Right lobe of liver (tissue), 6 donors: ENCODE measurements around the gene ZBTB48. TPM values are rescaled to one million over a fixed set of nuclear protein-coding genes. Genes with fewer than 3 reads are reported as not detected.

Experiments
- ATAC-seq, 4 donors: fragments of 200-7000 bp; cut with Tn5 transposase; one replicate each; pipeline ENCODE4 v1.9.1; 2020; ENCODE audit warnings: mild to moderate bottlenecking in 4 of 4, moderate library complexity in 4 of 4
- DNase-seq, 3 donors: peaks; one replicate each; pipeline ENCODE4 v3.0.0-alpha.2; 2020
- H3K27ac ChIP-seq, 3 donors: fragments of 200-600 bp; one replicate each; pipeline ENCODE4 v1.8.0; 2022
- H3K27me3 ChIP-seq, 2 donors: fragments of 200-600 bp; one replicate each; pipeline ENCODE4 v1.8.0; 2022
- H3K36me3 ChIP-seq, 4 donors: fragments of 200-600 bp; sonication (generic) in 1 of 4; one replicate each; pipeline versions ENCODE4 v1.5.1 to v1.8.0; 2017 to 2022; ENCODE audit warnings: control low read depth in 1 of 4
- H3K4me1 ChIP-seq, 4 donors: fragments of 200-600 bp; sonication (generic) in 1 of 4; one replicate each; pipeline versions ENCODE4 v1.5.1 to v1.8.0; 2017 to 2022; ENCODE audit warnings: control low read depth in 1 of 4
- H3K4me3 ChIP-seq, 3 donors: fragments of 200-600 bp; one replicate each; pipeline ENCODE4 v1.8.0; 2022
- H3K9me3 ChIP-seq, 4 donors: fragments of 200-600 bp; sonication (generic) in 1 of 4; one replicate each; pipeline versions ENCODE4 v1.5.1 to v1.8.0; 2017 to 2022; ENCODE audit warnings: control low read depth in 1 of 4
- CTCF ChIP-seq, 4 donors: fragments of 200-600 bp in 3 of 4; fragments of 450-650 bp in 1 of 4; IDR thresholded peaks; one replicate each; pipeline versions ENCODE4 v1.5.1 to v1.8.0; 2016 to 2022; ENCODE audit warnings: antibody characterized with exemption in 4 of 4, mild to moderate bottlenecking in 2 of 4
- POLR2A ChIP-seq: fragments of 450-650 bp; IDR thresholded peaks from one replicate; pipeline ENCODE4 v1.6.1; 2017; ENCODE audit warnings: antibody characterized with exemption, mild to moderate bottlenecking
- WGBS: methylation state at CpG from one replicate; pipeline ENCODE4 v1.1.6; 2018; ENCODE audit warnings: low coverage, low lambda C conversion rate; ENCODE audit not compliant: insufficient coverage; ENCODE audit errors: missing lambda C conversion rate; 5-methylcytosine and 5-hydroxymethylcytosine counted together
- intact Hi-C, 2 donors: fragments of 100-400 bp; cut with DNase I; formaldehyde crosslinking; loops; one replicate each; pipeline versions ENCODE4 v1.11.2 to v1.14.1; 2022
- total RNA-seq, 6 experiments: library from RNA; depleted of rRNA in 2 of 6; stranded (reverse); fragments of >200 nt in 2 of 6; fragmentation: NEBNext Ultra II Directional in 3 of 6; extraction: Animal tissue kit (Norgen Biotek cat#: 25700) in 3 of 6; gene quantifications; one replicate each; pipeline versions ENCODE4 v1.1.0 to v1.2.4, GENCODE V29; 2016 to 2023
- donor health status: DM: no; HTN: yes; CAD: no.
- donor health status: DM: no; HTN: no; CAD: no.
- donor health status: DM: no; HTN: no; CAD: no.
- donor health status: DM: no; HTN: yes; CAD: no.
- donor health status: DM: no; HTN: yes; CAD: no.

Gene ZBTB48
- total RNA-seq, 6 experiments from 2014 or later, result 5.9 to 43.1 (median 19.5) TPM

DNA sequence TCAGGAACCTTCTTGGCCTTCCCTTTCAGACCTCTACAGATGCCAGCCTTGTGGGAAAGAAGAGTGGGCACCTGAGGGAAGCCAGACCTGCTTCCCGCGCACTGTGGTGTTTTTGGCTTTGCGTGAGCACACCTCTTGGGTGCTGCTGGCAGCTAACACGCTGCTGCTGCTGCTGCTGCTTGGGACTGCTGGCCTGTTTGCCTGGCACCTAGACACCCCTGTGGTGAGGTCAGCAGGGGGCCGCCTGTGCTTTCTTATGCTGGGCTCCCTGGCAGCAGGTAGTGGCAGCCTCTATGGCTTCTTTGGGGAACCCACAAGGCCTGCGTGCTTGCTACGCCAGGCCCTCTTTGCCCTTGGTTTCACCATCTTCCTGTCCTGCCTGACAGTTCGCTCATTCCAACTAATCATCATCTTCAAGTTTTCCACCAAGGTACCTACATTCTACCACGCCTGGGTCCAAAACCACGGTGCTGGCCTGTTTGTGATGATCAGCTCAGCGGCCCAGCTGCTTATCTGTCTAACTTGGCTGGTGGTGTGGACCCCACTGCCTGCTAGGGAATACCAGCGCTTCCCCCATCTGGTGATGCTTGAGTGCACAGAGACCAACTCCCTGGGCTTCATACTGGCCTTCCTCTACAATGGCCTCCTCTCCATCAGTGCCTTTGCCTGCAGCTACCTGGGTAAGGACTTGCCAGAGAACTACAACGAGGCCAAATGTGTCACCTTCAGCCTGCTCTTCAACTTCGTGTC lies 995 bp upstream of the ZBTB48 start:
- DNase-seq, result no peak
- H3K4me3 ChIP-seq, result peak overlapping the region in 2 of 3 donors; percentile 74 to 95

DNA sequence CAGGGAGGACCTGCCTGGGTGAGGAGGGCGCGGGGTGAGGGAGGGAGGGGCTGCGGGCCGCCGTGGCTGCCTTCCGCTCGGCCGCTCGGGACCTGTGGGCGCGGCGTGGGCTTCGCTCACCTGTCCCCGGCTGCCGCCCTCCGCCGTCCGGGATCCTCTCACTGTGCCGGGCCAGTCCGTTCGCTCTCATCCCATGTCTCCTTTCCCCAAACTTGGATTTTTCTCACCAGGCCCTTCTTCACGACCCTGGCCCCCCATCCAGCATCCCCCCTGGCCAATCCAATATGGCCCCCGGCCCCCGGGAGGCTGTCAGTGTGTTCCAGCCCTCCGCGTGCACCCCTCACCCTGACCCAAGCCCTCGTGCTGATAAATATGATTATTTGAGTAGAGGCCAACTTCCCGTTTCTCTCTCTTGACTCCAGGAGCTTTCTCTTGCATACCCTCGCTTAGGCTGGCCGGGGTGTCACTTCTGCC lies 362 bp downstream of the ZBTB48 start:
- intact Hi-C loops, result no loop called here
- DNase-seq, result no peak
- peaks cover 0 to 45% (median 24%) of the 10 kb centered on the region in 4 donors for H3K4me1 ChIP-seq
- no peaks in the 10 kb centered on the region for H3K27me3 ChIP-seq
- TF ChIP-seq CTCF (IDR thresholded peaks at IDR 0.05) (no peak), POLR2A (no peak)
- peak overlapping the region; percentile 87 to 93 (median 92) for H3K27ac ChIP-seq
- peak in 1 of 4 donors; percentile 1 for ATAC-seq
- peak overlapping the region; percentile 74 to 95 (median 91) for H3K4me3 ChIP-seq
- no peaks in the 10 kb centered on the region for H3K36me3 ChIP-seq
- no peaks in the 10 kb centered on the region for H3K9me3 ChIP-seq
- WGBS, result 0% methylated on average over 16 of the region's 30 CpGs

More for the DNA sequence above, 995 bp upstream of the ZBTB48 start:
- TF ChIP-seq CTCF (IDR thresholded peaks at IDR 0.05) (no peak), POLR2A (no peak)
- peak overlapping the region; percentile 87 to 93 (median 92) for H3K27ac ChIP-seq
- H3K27me3 ChIP-seq, result no peaks in the 10 kb centered on the region
- H3K4me1 ChIP-seq, result peaks cover 0 to 45% (median 24%) of the 10 kb centered on the region in 4 donors
- intact Hi-C loops, result no loop called here
- ATAC-seq, result no peak
- no peaks in the 10 kb centered on the region for H3K36me3 ChIP-seq
- WGBS, result 86% methylated on average over 8 of the region's 14 CpGs
- no peaks in the 10 kb centered on the region for H3K9me3 ChIP-seq

DNA sequence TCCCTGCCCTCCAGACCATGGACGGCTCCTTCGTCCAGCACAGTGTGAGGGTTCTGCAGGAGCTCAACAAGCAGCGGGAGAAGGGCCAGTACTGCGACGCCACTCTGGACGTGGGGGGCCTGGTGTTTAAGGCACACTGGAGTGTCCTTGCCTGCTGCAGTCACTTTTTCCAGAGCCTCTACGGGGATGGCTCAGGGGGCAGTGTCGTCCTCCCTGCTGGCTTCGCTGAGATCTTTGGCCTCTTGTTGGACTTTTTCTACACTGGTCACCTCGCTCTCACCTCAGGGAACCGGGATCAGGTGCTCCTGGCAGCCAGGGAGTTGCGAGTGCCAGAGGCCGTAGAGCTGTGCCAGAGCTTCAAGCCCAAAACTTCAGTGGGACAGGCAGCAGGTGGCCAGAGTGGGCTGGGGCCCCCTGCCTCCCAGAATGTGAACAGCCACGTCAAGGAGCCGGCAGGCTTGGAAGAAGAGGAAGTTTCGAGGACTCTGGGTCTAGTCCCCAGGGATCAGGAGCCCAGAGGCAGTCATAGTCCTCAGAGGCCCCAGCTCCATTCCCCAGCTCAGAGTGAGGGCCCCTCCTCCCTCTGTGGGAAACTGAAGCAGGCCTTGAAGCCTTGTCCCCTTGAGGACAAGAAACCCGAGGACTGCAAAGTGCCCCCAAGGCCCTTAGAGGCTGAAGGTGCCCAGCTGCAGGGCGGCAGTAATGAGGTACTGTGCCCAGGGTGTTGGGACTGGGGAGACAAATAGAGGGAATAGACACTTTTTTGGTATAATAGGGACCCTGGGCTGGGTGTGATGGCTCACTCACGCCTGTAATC lies 1.0 kb downstream of the ZBTB48 start:
- intact Hi-C loops, result no loop called here
- DNase-seq, result peak; percentile 46 to 84 (median 79)
- Histone ChIP-seq H3K4me3 (peak overlapping the region; percentile 74 to 95 (median 91)), H3K36me3 (no peaks in the 10 kb centered on the region), H3K27ac (peak overlapping the region; percentile 87 to 93 (median 92)), H3K4me1 (peaks cover 0 to 45% (median 24%) of the 10 kb centered on the region in 4 donors), H3K9me3 (no peaks in the 10 kb centered on the region), H3K27me3 (no peaks in the 10 kb centered on the region)
- WGBS, result 52% methylated on average over 4 of the region's 19 CpGs
- ATAC-seq, result peak; percentile 0 to 49 (median 22)
- TF ChIP-seq CTCF (IDR thresholded peaks at IDR 0.05) (no peak), POLR2A (peak; percentile 11)

DNA sequence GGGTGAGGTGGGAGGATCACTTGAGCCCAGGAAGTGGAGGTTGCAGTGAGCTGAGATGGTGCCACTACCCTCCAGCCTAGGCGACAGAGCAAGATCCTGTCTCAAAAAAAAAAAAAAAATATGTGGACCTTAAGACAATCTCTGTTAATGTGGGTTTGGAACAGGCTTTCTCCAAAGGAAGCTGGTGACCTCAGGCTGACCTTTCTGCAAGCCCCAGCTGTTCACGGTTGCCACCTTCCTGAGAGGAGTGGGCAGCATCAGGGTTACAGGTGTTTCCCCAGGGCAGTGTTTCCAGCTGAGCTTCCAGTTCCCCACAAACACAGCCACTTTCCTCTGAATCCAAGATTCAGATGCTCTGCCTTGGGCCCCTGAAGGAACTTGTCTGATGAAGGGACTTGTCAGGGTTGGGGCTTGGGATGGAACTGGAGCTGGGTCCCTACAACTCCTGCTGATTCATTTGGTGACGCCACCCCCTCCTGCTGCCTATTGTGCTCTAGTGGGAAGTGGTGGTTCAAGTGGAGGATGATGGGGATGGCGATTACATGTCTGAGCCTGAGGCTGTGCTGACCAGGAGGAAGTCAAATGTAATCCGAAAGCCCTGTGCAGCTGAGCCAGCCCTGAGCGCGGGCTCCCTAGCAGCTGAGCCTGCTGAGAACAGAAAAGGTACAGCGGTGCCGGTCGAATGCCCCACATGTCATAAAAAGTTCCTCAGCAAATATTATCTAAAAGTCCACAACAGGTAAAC lies 1.9 kb downstream of the ZBTB48 start:
- DNase-seq (peak in 1 of 3 donors; percentile 44), ATAC-seq (peak in 2 of 4 donors; percentile 1 to 10)
- Histone ChIP-seq H3K4me3 (peak overlapping the region in 1 of 3 donors; percentile 12), H3K4me1 (peaks cover 0 to 45% (median 24%) of the 10 kb centered on the region in 4 donors), H3K27me3 (no peaks in the 10 kb centered on the region), H3K9me3 (no peaks in the 10 kb centered on the region), H3K36me3 (no peaks in the 10 kb centered on the region), H3K27ac (peak overlapping the region; percentile 54 to 92 (median 87))
- intact Hi-C loops, result no loop called here
- TF ChIP-seq POLR2A, result no peak
- no peak for TF ChIP-seq CTCF (IDR thresholded peaks at IDR 0.05)
- WGBS, result 5% methylated on average over 2 of the region's 10 CpGs
